H1 (cell line): ENCODE data around the gene MIPOL1. TPM values are rescaled to one million over a fixed set of nuclear protein-coding genes. Genes with fewer than 3 reads are reported as not detected.

Experiments used
- CTCF ChIA-PET: fragments of 300-600 bp; sonication (Branson Sonifier 250); formaldehyde crosslinking; loops from one replicate; lab custom pipeline; 2021; ENCODE audit not compliant: partially characterized antibody; lab: Charles Lee
- POLR2A ChIA-PET: fragments of 300-600 bp; sonication (Branson Sonifier 250); formaldehyde crosslinking; loops from one replicate; lab custom pipeline; 2021; ENCODE audit warnings: inconsistent platforms; ENCODE audit not compliant: partially characterized antibody; lab: Charles Lee
- DNase-seq, 2 experiments: peaks; one replicate each; pipeline versions ENCODE4 v3.0.0 to v3.0.0-alpha.2; 2010 to 2022; ENCODE audit warnings: low spot score in 2 of 2, low read depth in 1 of 2, mixed read lengths in 1 of 2
- FAIRE-seq: peaks from 2 replicates; lab custom pipeline; 2011; peaks lifted over from hg19 to GRCh38; lab: Jason Lieb, UNC
- H2AFZ ChIP-seq: 2 replicates; pipeline ENCODE4 v1.8.1; 2012; ENCODE audit warnings: low read length, inconsistent platforms
- H2AK5ac ChIP-seq: 2 replicates; pipeline ENCODE4 v1.6.1; 2013; ENCODE audit warnings: low read depth, low read length
- H2BK120ac ChIP-seq: replicated peaks from 2 replicates; pipeline ENCODE3; 2013; ENCODE audit warnings: low read depth, low read length, inconsistent platforms
- H2BK12ac ChIP-seq: 2 replicates; pipeline ENCODE4 v1.6.1; 2013; ENCODE audit warnings: low read depth, low read length
- H2BK15ac ChIP-seq: 2 replicates; pipeline ENCODE4 v1.6.1; 2013; ENCODE audit warnings: low read length
- H2BK20ac ChIP-seq: 2 replicates; pipeline ENCODE4 v1.6.1; 2013; ENCODE audit warnings: low read length
- H2BK5ac ChIP-seq: 2 replicates; pipeline ENCODE4 v1.6.1; 2013; ENCODE audit warnings: low read depth, low read length
- H3K14ac ChIP-seq: 2 replicates; pipeline ENCODE4 v1.6.1; 2013; ENCODE audit warnings: inconsistent platforms; ENCODE audit not compliant: insufficient read length
- H3K18ac ChIP-seq: 2 replicates; pipeline ENCODE4 v1.6.1; 2013; ENCODE audit warnings: low read length; ENCODE audit errors: extremely low read depth
- H3K23ac ChIP-seq: 2 replicates; pipeline ENCODE4 v1.6.1; 2013; ENCODE audit warnings: inconsistent platforms; ENCODE audit not compliant: insufficient read length
- H3K23me2 ChIP-seq: 2 replicates; pipeline ENCODE4 v1.6.1; 2013; ENCODE audit warnings: low read depth, low read length
- H3K27ac ChIP-seq: 2 replicates; pipeline ENCODE4 v1.6.1; 2011; ENCODE audit warnings: low read depth, low read length, inconsistent platforms
- H3K27me3 ChIP-seq, 4 experiments: replicated peaks in 1 of 4; 1 replicate in 1 of 4; 2 replicates in 3 of 4; pipeline versions ENCODE4 v1.6.1 to v1.8.1; 2011 to 2013; ENCODE audit warnings: low read length in 3 of 4, mild to moderate bottlenecking in 3 of 4, inconsistent platforms in 2 of 4, mixed read lengths in 2 of 4, moderate library complexity in 1 of 4; ENCODE audit not compliant: control insufficient read depth in 3 of 4, insufficient read depth in 3 of 4; ENCODE audit errors: extremely low read depth in 1 of 4
- H3K36me3 ChIP-seq, 4 experiments: 2 replicates each; pipeline versions ENCODE4 v1.6.1 to v1.8.1; 2011 to 2013; ENCODE audit warnings: mild to moderate bottlenecking in 4 of 4, low read length in 3 of 4, moderate library complexity in 2 of 4, control low read depth in 1 of 4, inconsistent platforms in 1 of 4; ENCODE audit not compliant: insufficient read depth in 4 of 4, control insufficient read depth in 2 of 4
- H3K4ac ChIP-seq: replicated peaks from 2 replicates; pipeline ENCODE3; 2013; ENCODE audit warnings: low read length, low read depth, mixed read lengths, inconsistent platforms; ENCODE audit not compliant: insufficient read length
- H3K4me1 ChIP-seq, 4 experiments: replicated peaks in 1 of 4; 1 replicate in 1 of 4; 2 replicates in 3 of 4; pipeline versions ENCODE4 v1.6.1 to v1.8.1; 2011 to 2013; ENCODE audit warnings: low read length in 3 of 4, inconsistent platforms in 2 of 4, mixed read lengths in 1 of 4; ENCODE audit not compliant: insufficient read depth in 4 of 4, control insufficient read depth in 3 of 4
- H3K4me2 ChIP-seq, 2 experiments: 2 replicates each; pipeline versions ENCODE4 v1.6.1 to v1.8.1; 2011 to 2013; ENCODE audit warnings: low read depth in 2 of 2, low read length in 2 of 2, control low read depth in 1 of 2, inconsistent platforms in 1 of 2, mild to moderate bottlenecking in 1 of 2; ENCODE audit not compliant: insufficient read depth in 1 of 2
- H3K4me3 ChIP-seq, 4 experiments: fragments of 200-600, 300-600 bp in 1 of 4; sonication (generic), shearing (Covaris generic), sonication (Bioruptor Twin) in 1 of 4; 2 replicates each; pipeline versions ENCODE4 v1.5.1 to v1.8.1; 2011 to 2016; ENCODE audit warnings: low read length in 4 of 4, low read depth in 3 of 4, control low read depth in 2 of 4, inconsistent platforms in 2 of 4, mild to moderate bottlenecking in 2 of 4, mixed read lengths in 1 of 4, moderate library complexity in 1 of 4; ENCODE audit not compliant: insufficient read depth in 2 of 4; ENCODE audit errors: extremely low read depth in 1 of 4
- H3K56ac ChIP-seq: replicated peaks from 2 replicates; pipeline ENCODE3; 2013; ENCODE audit warnings: low read depth, mild to moderate bottlenecking, mixed read lengths, low read length, inconsistent platforms; ENCODE audit not compliant: insufficient read length
- H3K79me1 ChIP-seq: 2 replicates; pipeline ENCODE4 v1.6.1; 2013; ENCODE audit warnings: low read depth, low read length, control low read depth
- H3K79me2 ChIP-seq, 2 experiments: 2 replicates each; pipeline versions ENCODE4 v1.6.1 to v1.8.1; 2012 to 2013; ENCODE audit warnings: low read length in 2 of 2, mild to moderate bottlenecking in 2 of 2, inconsistent platforms in 1 of 2; ENCODE audit not compliant: insufficient read depth in 2 of 2, control insufficient read depth in 1 of 2
- H3K9ac ChIP-seq, 4 experiments: replicated peaks in 1 of 4; 1 replicate in 1 of 4; 2 replicates in 3 of 4; pipeline versions ENCODE4 v1.6.1 to v1.8.1; 2011 to 2013; ENCODE audit warnings: low read depth in 3 of 4, low read length in 3 of 4, control low read depth in 2 of 4, mild to moderate bottlenecking in 2 of 4, moderate library complexity in 2 of 4, inconsistent platforms in 1 of 4; ENCODE audit errors: extremely low read depth in 1 of 4
- H3K9me3 ChIP-seq, 2 experiments: 2 replicates each; pipeline versions ENCODE4 v1.6.1 to v1.8.1; 2012 to 2013; ENCODE audit warnings: mild to moderate bottlenecking in 2 of 2, moderate library complexity in 2 of 2, control low read depth in 1 of 2, inconsistent platforms in 1 of 2, low read depth in 1 of 2, low read length in 1 of 2, mixed read lengths in 1 of 2; ENCODE audit not compliant: insufficient read depth in 2 of 2
- H4K20me1 ChIP-seq, 2 experiments: replicated peaks in 1 of 2; 2 replicates each; pipeline versions ENCODE3 to v1.8.1; 2011 to 2013; ENCODE audit warnings: inconsistent platforms in 2 of 2, low read length in 2 of 2, mild to moderate bottlenecking in 1 of 2; ENCODE audit not compliant: insufficient read depth in 2 of 2, control insufficient read depth in 1 of 2
- H4K5ac ChIP-seq: 2 replicates; pipeline ENCODE4 v1.6.1; 2013; ENCODE audit warnings: low read length, low read depth, mixed read lengths, inconsistent platforms; ENCODE audit not compliant: insufficient read length
- H4K8ac ChIP-seq: 2 replicates; pipeline ENCODE4 v1.8.0; 2013; ENCODE audit warnings: mild to moderate bottlenecking, moderate library complexity, low read length, inconsistent platforms; ENCODE audit not compliant: insufficient read depth; ENCODE audit errors: extremely low read depth
- H4K91ac ChIP-seq: replicated peaks from 2 replicates; pipeline ENCODE3; 2013; ENCODE audit warnings: low read length, mixed read lengths, inconsistent platforms; ENCODE audit not compliant: insufficient read length
- CTCF ChIP-seq, 3 experiments: IDR thresholded peaks; 1 replicate in 2 of 3; 2 replicates in 1 of 3; pipeline versions ENCODE4 v1.5.1 to v1.6.1; 2011; ENCODE audit warnings: low read length in 3 of 3, mild to moderate bottlenecking in 3 of 3, inconsistent platforms in 2 of 3, low read depth in 1 of 3, moderate library complexity in 1 of 3; ENCODE audit not compliant: insufficient read depth in 1 of 3; ENCODE audit errors: control extremely low read depth in 1 of 3
- EZH2 ChIP-seq: fragments of 200-600 bp; sonication (generic); IDR thresholded peaks from 2 replicates; pipeline ENCODE4 v1.7.1; 2012; ENCODE audit warnings: low read depth, mild to moderate bottlenecking, moderate library complexity, low read length, inconsistent platforms; ENCODE audit not compliant: severe bottlenecking
- GABPA ChIP-seq: IDR thresholded peaks from 2 replicates; pipeline ENCODE4 v1.6.1; 2011; ENCODE audit warnings: mild to moderate bottlenecking, low read length, moderate library complexity, borderline replicate concordance; ENCODE audit not compliant: insufficient read depth
- KDM1A ChIP-seq: fragments of 200-600, 300-600 bp; sonication (generic); IDR thresholded peaks from 2 replicates; pipeline ENCODE4 v1.7.1; 2016; ENCODE audit warnings: mild to moderate bottlenecking, low read length, borderline replicate concordance
- POLR2A ChIP-seq, 2 experiments: IDR thresholded peaks; 1 replicate in 1 of 2; 2 replicates in 1 of 2; pipeline ENCODE4 v1.6.1; 2011; ENCODE audit warnings: low read depth in 2 of 2, low read length in 2 of 2, mild to moderate bottlenecking in 2 of 2; ENCODE audit errors: control extremely low read depth in 1 of 2
- SP4 ChIP-seq: IDR thresholded peaks from 2 replicates; pipeline ENCODE4 v1.6.1; 2012; ENCODE audit warnings: low read length, inconsistent platforms
- WGBS, 2 experiments: shearing (Covaris generic) in 1 of 2; methylation state at CpG; one replicate each; pipeline versions ENCODE4 v1.1.6 to v1.1.7; 2013 to 2015; ENCODE audit warnings: low lambda C conversion rate in 2 of 2, mixed read lengths in 2 of 2, inconsistent platforms in 1 of 2, low coverage in 1 of 2, missing lambda C conversion rate in 1 of 2; ENCODE audit not compliant: insufficient replicate concordance in 2 of 2, insufficient coverage in 1 of 2, insufficient read length in 1 of 2; ENCODE audit errors: extremely low coverage in 1 of 2, missing lambda C conversion rate in 1 of 2; 5-methylcytosine and 5-hydroxymethylcytosine counted together
- polyA plus RNA-seq, 7 experiments: library from polyadenylated mRNA; depleted of rRNA in 3 of 7; stranded (reverse) in 5 of 7; unstranded in 2 of 7; fragments of >200 nt in 5 of 7; fragments of 200-250 nt in 2 of 7; gene quantifications; 1 replicate in 5 of 7; 2 replicates in 1 of 7; 4 replicates in 1 of 7; pipeline versions ENCODE4 v1.2.1 to v1.2.3, GENCODE V29; 2011 to 2013; ENCODE audit warnings: missing spikeins in 2 of 7, mixed read lengths in 2 of 7
- total RNA-seq: library from RNA; stranded (reverse); fragmentation: NEBNext Ultra II Directional; extraction: Animal tissue kit (Norgen Biotek cat#: 25700); gene quantifications from 2 replicates; pipeline ENCODE4 v1.2.1, GENCODE V29; 2021
- TF ChIP-seq, protein P1 (sequence below): IDR thresholded peaks from 2 replicates; pipeline ENCODE4 v1.6.1; 2012; ENCODE audit warnings: inconsistent platforms

The MIPOL1 gene
- total and polyA plus RNA-seq, 2 of the 8 experiments (the other 6 are each of a cell fraction or from before 2014, with no cell fraction given): 2.8 to 23.9 TPM

DNA sequence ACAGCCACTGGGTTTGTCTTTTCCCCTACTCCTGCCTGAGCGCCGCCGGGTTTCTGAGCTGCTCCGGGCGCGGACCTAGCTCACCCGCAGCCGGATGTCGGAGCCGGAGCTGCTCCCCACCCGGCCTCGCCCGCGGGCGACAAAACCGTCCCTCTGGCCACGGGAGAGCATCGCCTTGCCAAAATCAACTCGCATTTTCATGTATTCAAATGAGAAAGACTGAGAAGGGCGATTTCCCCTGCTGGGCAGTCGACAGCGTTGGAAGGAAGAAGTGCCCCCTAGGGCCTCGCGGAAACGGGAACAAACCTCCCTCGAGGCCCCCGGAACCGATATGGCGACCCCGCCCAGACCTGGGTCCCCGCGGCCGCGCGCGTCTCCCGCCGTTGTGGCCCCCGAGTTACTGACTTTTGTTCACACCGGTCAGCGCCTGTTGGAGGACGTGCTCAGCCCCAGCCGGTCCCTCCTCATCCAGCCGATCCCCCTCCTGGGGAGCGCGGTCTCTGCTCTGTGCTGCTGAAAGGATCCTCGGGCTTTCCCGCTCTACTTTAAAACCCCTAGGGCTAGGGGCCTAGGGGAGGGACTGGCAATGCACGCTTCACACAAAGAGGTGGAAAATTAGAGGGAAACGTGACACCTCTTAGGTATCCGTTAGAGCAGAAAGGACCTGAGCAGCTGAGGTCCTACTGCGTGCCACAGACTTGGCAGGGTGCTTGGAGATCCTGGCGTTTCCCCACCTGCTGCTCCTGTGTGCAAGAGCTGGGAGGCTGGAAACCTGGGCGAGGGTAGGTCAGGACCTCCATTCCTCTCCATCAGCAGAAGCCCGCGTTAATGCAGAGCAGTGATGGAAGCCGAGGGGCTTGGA is 402.0 kb downstream of the MIPOL1 start:
- H3K23me2 ChIP-seq: peaks cover 5% of the 10 kb centered on the region
- H3K4ac ChIP-seq: no peak overlapping the region
- H3K14ac ChIP-seq: no peak overlapping the region
- CTCF ChIA-PET: interaction anchor here (0.6 to 7.6 kb wide), 7 partner anchors 11 to 354 kb away, joined by 4 to 62 read pairs (median 7); no protein-coding TSS in a partner anchor
- H3K4me2 ChIP-seq: peak overlapping the region; percentile 71 to 89
- no peaks in the 10 kb centered on the region for H3K79me2 ChIP-seq
- H2BK5ac ChIP-seq: no peak overlapping the region
- H2BK15ac ChIP-seq: peak overlapping the region; percentile 88; the same call in 1 of the 2 replicates
- H2AK5ac ChIP-seq: no peak overlapping the region
- no peak overlapping the region for H4K91ac ChIP-seq
- peaks cover 8 to 23% of the 10 kb centered on the region in 2 experiments for H4K20me1 ChIP-seq
- H3K4me1 ChIP-seq: peaks cover 0 to 25% (median 13%) of the 10 kb centered on the region in 4 experiments; a peak in 6 of 7 replicates
- peaks cover 68 to 99% (median 95%) of the 10 kb centered on the region in 4 experiments for H3K27me3 ChIP-seq
- no peak overlapping the region for H2BK120ac ChIP-seq
- POLR2A ChIA-PET: interaction anchor here (0.7 to 1.5 kb wide), 4 partner anchors 8 to 23 kb away, joined by 3 to 5 read pairs (median 4); no protein-coding TSS in a partner anchor
- H3K36me3 ChIP-seq: no peaks in the 10 kb centered on the region
- H3K56ac ChIP-seq: no peak overlapping the region
- no peak overlapping the region for H2BK12ac ChIP-seq
- DNase-seq: peak in 1 of 2 experiments; percentile 76
- FAIRE-seq: no peak
- H3K79me1 ChIP-seq: no peaks in the 10 kb centered on the region
- H3K9ac ChIP-seq: no peak overlapping the region; a peak in 1 of 7 replicates
- H3K9me3 ChIP-seq: no peaks in the 10 kb centered on the region
- no peak overlapping the region for H3K23ac ChIP-seq
- H3K18ac ChIP-seq: no peak overlapping the region; the same call in 1 of the 2 replicates
- H3K4me3 ChIP-seq: peak overlapping the region; percentile 20 to 57 (median 36); a peak in 7 of 8 replicates
- peak overlapping the region; percentile 47; the same call in 1 of the 2 replicates for H4K8ac ChIP-seq
- no peak overlapping the region for H2AFZ ChIP-seq
- no peak overlapping the region for H2BK20ac ChIP-seq
- WGBS, 2 experiments: 4% methylated on average over 57 of the region's 57 CpGs; no CpG with 5 or more reads in 1 of the 2 experiments
- no peak overlapping the region for H4K5ac ChIP-seq
- no peak overlapping the region for H3K27ac ChIP-seq
- TF ChIP-seq EZH2 (peak; percentile 72), POLR2A (IDR thresholded peaks at IDR 0.05; ENCODE audit: control extremely low read depth in 1 of 2, low read depth in 2 of 2, low read length in 2 of 2) (no peak), GABPA (no peak), KDM1A (peak; percentile 37; the same call in 1 of the 2 replicates), SP4 (no peak), CTCF (IDR thresholded peaks at IDR 0.05; ENCODE audit: control extremely low read depth in 1 of 3, insufficient read depth in 1 of 3, low read depth in 1 of 3, low read length in 3 of 3) (no peak)
- TF ChIP-seq, protein P1, sequence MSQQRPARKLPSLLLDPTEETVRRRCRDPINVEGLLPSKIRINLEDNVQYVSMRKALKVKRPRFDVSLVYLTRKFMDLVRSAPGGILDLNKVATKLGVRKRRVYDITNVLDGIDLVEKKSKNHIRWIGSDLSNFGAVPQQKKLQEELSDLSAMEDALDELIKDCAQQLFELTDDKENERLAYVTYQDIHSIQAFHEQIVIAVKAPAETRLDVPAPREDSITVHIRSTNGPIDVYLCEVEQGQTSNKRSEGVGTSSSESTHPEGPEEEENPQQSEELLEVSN: peak; percentile 90
